Natural killer cell (primary cell): ENCODE results near the gene ABCD1. TPM values are rescaled to one million over a fixed set of nuclear protein-coding genes. Genes with fewer than 3 reads are reported as not detected.

ENCODE experiments used
- ATAC-seq, 3 donors: fragments of 150-1000 bp in 2 of 3; fragments of 200-7000 bp in 1 of 3; cut with Tn5 transposase; 1 replicate in 1 of 3; 2 replicates in 2 of 3; pipeline ENCODE4 v1.10.0; 2021; ENCODE audit warnings: mild to moderate bottlenecking in 2 of 3, moderate library complexity in 2 of 3
- DNase-seq, 2 donors: peaks; one replicate each; pipeline versions ENCODE4 v3.0.0 to v3.0.0-alpha.2; 2013 to 2021; ENCODE audit warnings: mixed read lengths in 1 of 2
- H3K27ac ChIP-seq: one replicate; pipeline ENCODE4 v1.5.1; 2013; ENCODE audit warnings: mild to moderate bottlenecking, low read length
- H3K27me3 ChIP-seq: one replicate; pipeline ENCODE4 v1.6.1; 2013; ENCODE audit warnings: low read length; ENCODE audit not compliant: control insufficient read depth, insufficient read depth
- H3K36me3 ChIP-seq: one replicate; pipeline ENCODE4 v1.6.1; 2013; ENCODE audit warnings: low read length; ENCODE audit not compliant: control insufficient read depth, insufficient read depth
- H3K4me1 ChIP-seq: one replicate; pipeline ENCODE4 v1.6.1; 2013; ENCODE audit warnings: low read length; ENCODE audit not compliant: control insufficient read depth, insufficient read depth
- H3K4me3 ChIP-seq: one replicate; pipeline ENCODE4 v1.5.1; 2013; ENCODE audit warnings: low read length
- H3K9me3 ChIP-seq: one replicate; pipeline ENCODE4 v1.6.1; 2013; ENCODE audit warnings: low read length; ENCODE audit not compliant: control insufficient read depth, insufficient read depth
- H3K27ac Mint-ChIP-seq, 2 donors: one replicate each; pipeline ENCODE4 v1.8.0; 2022; ENCODE audit warnings: mild to moderate bottlenecking in 2 of 2, mixed read lengths in 2 of 2, moderate library complexity in 1 of 2
- H3K27me3 Mint-ChIP-seq, 2 donors: one replicate each; pipeline ENCODE4 v1.8.0; 2022; ENCODE audit warnings: low read depth in 2 of 2, mixed read lengths in 2 of 2
- H3K36me3 Mint-ChIP-seq: one replicate; pipeline ENCODE4 v1.8.0; 2022; ENCODE audit warnings: mixed read lengths
- H3K4me1 Mint-ChIP-seq, 2 donors: one replicate each; pipeline ENCODE4 v1.8.0; 2022; ENCODE audit warnings: mixed read lengths in 2 of 2
- H3K4me3 Mint-ChIP-seq: one replicate; pipeline ENCODE4 v1.8.0; 2022; ENCODE audit warnings: mild to moderate bottlenecking, moderate library complexity, mixed read lengths
- H3K9me3 Mint-ChIP-seq, 2 donors: one replicate each; pipeline ENCODE4 v1.8.0; 2022; ENCODE audit warnings: mixed read lengths in 2 of 2
- CTCF ChIP-seq: fragments of 200-600 bp; IDR thresholded peaks from one replicate; pipeline ENCODE4 v1.8.0; 2022; ENCODE audit warnings: antibody characterized with exemption
- WGBS: methylation state at CpG from one replicate; pipeline ENCODE4 v1.1.7; 2013; ENCODE audit warnings: missing lambda C conversion rate; ENCODE audit not compliant: insufficient coverage; 5-methylcytosine and 5-hydroxymethylcytosine counted together
- intact Hi-C: fragments of 100-400 bp; cut with micrococcal nuclease; formaldehyde crosslinking; loops from one replicate; pipeline ENCODE4 v1.14.2; 2022
- total RNA-seq, 4 donors: library from RNA; stranded (reverse); fragments of 120-200 nt in 1 of 4; gene quantifications; one replicate each; pipeline versions ENCODE4 v1.2.3 to v1.2.4, GENCODE V29; 2013 to 2022

ABCD1 gene
- total RNA-seq, 3 donors from 2014 or later (not counting 1 experiment from before 2014, with no cell fraction given): 12.2 to 13.9 (median 13.8) TPM

GRCh38 chrX:153735274-153735673 lies 10.6 kb downstream of the ABCD1 start:
- Histone ChIP-seq H3K27ac (no peak overlapping the region), H3K9me3 (no peaks in the 10 kb centered on the region), H3K4me1 (peaks cover 11% of the 10 kb centered on the region), H3K36me3 (peaks cover 8% of the 10 kb centered on the region), H3K4me3 (no peak overlapping the region), H3K27me3 (no peaks in the 10 kb centered on the region)
- H3K4me3 Mint-ChIP-seq: no peak overlapping the region
- intact Hi-C loops: no loop called here
- no peak for TF ChIP-seq CTCF
- 53% methylated on average over 9 of the region's 9 CpGs for WGBS
- peak overlapping the region in 1 of 2 donors; percentile 22 for H3K27ac Mint-ChIP-seq
- no peaks in the 10 kb centered on the region for H3K36me3 Mint-ChIP-seq
- DNase-seq (peak in 1 of 2 donors; percentile 53), ATAC-seq (peak; percentile 66 to 94 (median 85))
- H3K4me1 Mint-ChIP-seq: peaks cover 10 to 21% of the 10 kb centered on the region in 2 donors
- H3K9me3 Mint-ChIP-seq: no peaks in the 10 kb centered on the region
- no peaks in the 10 kb centered on the region for H3K27me3 Mint-ChIP-seq

GRCh38 chrX:153736071-153736820 lies 11.6 kb downstream of the ABCD1 start:
- Mint-ChIP-seq H3K4me1 (peaks cover 10 to 17% of the 10 kb centered on the region in 2 donors), H3K27ac (no peak overlapping the region), H3K36me3 (no peaks in the 10 kb centered on the region), H3K9me3 (no peaks in the 10 kb centered on the region), H3K4me3 (no peak overlapping the region), H3K27me3 (no peaks in the 10 kb centered on the region)
- peaks cover 12% of the 10 kb centered on the region for H3K4me1 ChIP-seq
- peaks cover 8% of the 10 kb centered on the region for H3K36me3 ChIP-seq
- H3K4me3 ChIP-seq: no peak overlapping the region
- H3K27ac ChIP-seq: no peak overlapping the region
- whole genome bisulfite sequencing: 97% methylated on average over 30 of the region's 30 CpGs
- no peaks in the 10 kb centered on the region for H3K9me3 ChIP-seq
- H3K27me3 ChIP-seq: no peaks in the 10 kb centered on the region
- no peak for TF ChIP-seq CTCF
- no peak for ATAC-seq
- intact Hi-C loops: no loop called here
- no peak for DNase-seq

DNA sequence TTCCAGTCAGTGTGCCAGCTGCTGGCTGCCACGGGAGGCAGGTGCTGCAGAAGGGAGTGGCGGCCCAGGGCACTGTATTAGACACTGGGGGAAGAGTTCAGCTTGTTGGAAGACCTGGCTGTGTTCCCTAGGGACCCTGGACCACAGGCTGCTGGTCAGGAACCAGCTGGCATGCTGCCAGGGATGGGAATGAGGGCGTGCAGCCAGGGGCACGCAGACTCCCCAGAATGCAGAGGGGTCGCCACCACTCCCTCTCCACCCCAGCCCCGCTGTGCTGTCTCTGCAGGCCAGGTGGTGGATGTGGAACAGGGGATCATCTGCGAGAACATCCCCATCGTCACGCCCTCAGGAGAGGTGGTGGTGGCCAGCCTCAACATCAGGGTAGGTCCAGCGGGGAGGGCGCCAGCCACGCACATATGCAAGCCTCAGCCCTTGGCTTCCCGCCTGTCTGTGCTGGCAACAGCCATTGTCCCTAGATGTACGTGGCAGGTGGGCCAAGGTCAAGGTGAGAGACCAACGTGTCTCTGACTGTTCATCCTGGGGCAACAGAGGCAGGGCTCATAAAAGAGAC lies 12.3 kb downstream of the ABCD1 start:
- H3K36me3 ChIP-seq: peaks cover 8% of the 10 kb centered on the region
- no peaks in the 10 kb centered on the region for H3K27me3 ChIP-seq
- ATAC-seq (no peak), DNase-seq (no peak)
- no peak overlapping the region for H3K4me3 ChIP-seq
- H3K27ac ChIP-seq: no peak overlapping the region
- Mint-ChIP-seq H3K27ac (no peak overlapping the region), H3K4me3 (no peak overlapping the region), H3K4me1 (peaks cover 10 to 11% of the 10 kb centered on the region in 2 donors), H3K36me3 (no peaks in the 10 kb centered on the region), H3K9me3 (no peaks in the 10 kb centered on the region), H3K27me3 (no peaks in the 10 kb centered on the region)
- intact Hi-C loops: no loop called here
- H3K4me1 ChIP-seq: peaks cover 12% of the 10 kb centered on the region
- no peaks in the 10 kb centered on the region for H3K9me3 ChIP-seq
- WGBS: 98% methylated on average over 11 of the region's 15 CpGs
- TF ChIP-seq CTCF: no peak
